Measurements from ENCODE around the gene RTL3.
"Not testable (repeated sequence)": the region's sequence is repeated elsewhere in the genome, so short reads cannot be mapped to it uniquely, and the experiment has no call there.

Gene RTL3

GRCh38 chrX:78658845-78659744 is at the start of gene RTL3:
TSS of gene RTL3 (minus strand) at chrX:78659328. CDS start at chrX:78658420, 908 bp downstream.
- DNase-seq (ENCODE audit: low read depth): no peak

- no peak for DNase-seq (ENCODE audit: low read depth)
Observed at GRCh38 chrX:78708816-78709215, 49.7 kb upstream of the RTL3 start.

GRCh38 chrX:78708262-78708661 is 49.1 kb upstream of the RTL3 start:
- DNase-seq (ENCODE audit: low read depth): no peak

- no peak for DNase-seq (ENCODE audit: low read depth)
Observed at GRCh38 chrX:78706071-78706470, 46.9 kb upstream of the RTL3 start.

GRCh38 chrX:78693536-78693935 is 34.4 kb upstream of the RTL3 start:
- no peak for DNase-seq (ENCODE audit: low read depth)

GRCh38 chrX:78693012-78693411 is 33.9 kb upstream of the RTL3 start:
- no peak for DNase-seq (ENCODE audit: low read depth)

GRCh38 chrX:78687586-78687985 is 28.5 kb upstream of the RTL3 start:
- DNase-seq (ENCODE audit: low read depth): no peak

GRCh38 chrX:78673246-78673645 is 14.1 kb upstream of the RTL3 start:
- no peak for DNase-seq (ENCODE audit: low read depth)

GRCh38 chrX:78665342-78665741 is 6.2 kb upstream of the RTL3 start:
- DNase-seq (ENCODE audit: low read depth): no peak

GRCh38 chrX:78661836-78662235 is 2.7 kb upstream of the RTL3 start:
- DNase-seq (ENCODE audit: low read depth): no peak

GRCh38 chrX:78659955-78660354 is 827 bp upstream of the RTL3 start:
- DNase-seq (ENCODE audit: low read depth): no peak

GRCh38 chrX:78658414-78658813 is 714 bp downstream of the RTL3 start:
- no peak for DNase-seq (ENCODE audit: low read depth)

GRCh38 chrX:78655642-78656041 is 3.5 kb downstream of the RTL3 start:
- no peak for DNase-seq (ENCODE audit: low read depth)

GRCh38 chrX:78653118-78653822 is 5.9 kb downstream of the RTL3 start:
- DNase-seq (ENCODE audit: low read depth): no peak

GRCh38 chrX:78650906-78651437 is 8.2 kb downstream of the RTL3 start:
- DNase-seq (ENCODE audit: low read depth): no peak

- DNase-seq (ENCODE audit: low read depth): no peak
Observed at GRCh38 chrX:78643874-78644273, 15.3 kb downstream of the RTL3 start.

GRCh38 chrX:78643096-78643495 is 16.0 kb downstream of the RTL3 start:
- DNase-seq (ENCODE audit: low read depth): no peak

- not testable (repeated sequence) for DNase-seq (ENCODE audit: low read depth)
Observed at GRCh38 chrX:78636096-78636495, 23.0 kb downstream of the RTL3 start.

GRCh38 chrX:78624962-78625909 is 33.9 kb downstream of the RTL3 start:
- DNase-seq (ENCODE audit: low read depth): no peak

- DNase-seq (ENCODE audit: low read depth): no peak
Observed at GRCh38 chrX:78624426-78624825, 34.7 kb downstream of the RTL3 start.

- no peak for DNase-seq (ENCODE audit: low read depth)
Observed at GRCh38 chrX:78622831-78623230, 36.3 kb downstream of the RTL3 start.

- no peak for DNase-seq (ENCODE audit: low read depth)
Observed at GRCh38 chrX:78619834-78620233, 39.3 kb downstream of the RTL3 start.
